A549 (cell line): Measurements from ENCODE around the gene FBXO28. TPM values are rescaled to one million over a fixed set of nuclear protein-coding genes. Genes with fewer than 3 reads are reported as not detected.
A peak's percentile ranks its signal among the peaks of the same experiment; 100 is the strongest.

Experiments
- ATAC-seq, 2 experiments: fragments of 200-7000 bp in 1 of 2; fragments of >200 bp in 1 of 2; cut with Nextera tagmentation in 1 of 2; cut with Tn5 transposase in 1 of 2; 3 replicates each; pipeline versions ENCODE4 v1.8.0 to v1.9.1; 2018 to 2020; ENCODE audit warnings: mild to moderate bottlenecking in 1 of 2, moderate library complexity in 1 of 2
- CTCF ChIA-PET: fragments of 300-600 bp; sonication (Branson Sonifier 250); formaldehyde crosslinking; extraction: SDS; loops from one replicate; lab custom pipeline; 2021; ENCODE audit warnings: antibody characterized with exemption, inconsistent platforms; lab: Yijun Ruan, JAX
- POLR2A ChIA-PET: fragments of 350-600 bp; formaldehyde crosslinking; extraction: SDS; loops from one replicate; lab custom pipeline; 2021; ENCODE audit warnings: antibody characterized with exemption, inconsistent platforms; lab: Yijun Ruan, JAX
- DNase-seq, 2 experiments: peaks; one replicate each; pipeline versions ENCODE4 v3.0.0 to v3.0.0-alpha.2; 2011 to 2016; ENCODE audit warnings: low read depth in 1 of 2, low spot score in 1 of 2
- FAIRE-seq: peaks from 2 replicates; lab custom pipeline; 2011; peaks lifted over from hg19 to GRCh38; lab: Jason Lieb, UNC
- H3K27ac ChIP-seq, 2 experiments: fragments of >200 bp; sonication (Bioruptor Twin); formaldehyde crosslinking; 3 replicates each; pipeline ENCODE4 v1.5.1; 2016 to 2017
- H3K4me1 ChIP-seq: fragments of >200 bp; sonication (Bioruptor Twin); formaldehyde crosslinking; 3 replicates; pipeline ENCODE4 v1.6.1; 2016
- H3K4me2 ChIP-seq: fragments of >200 bp; sonication (Bioruptor Twin); formaldehyde crosslinking; 3 replicates; pipeline ENCODE4 v1.6.1; 2016
- H3K4me3 ChIP-seq: fragments of >200 bp; sonication (Bioruptor Twin); formaldehyde crosslinking; 3 replicates; pipeline ENCODE4 v1.5.1; 2016
- H3K9me3 ChIP-seq: fragments of >200 bp; sonication (Bioruptor Twin); formaldehyde crosslinking; 3 replicates; pipeline ENCODE4 v1.6.1; 2016
- CEBPB ChIP-seq, 2 experiments: fragments of >200 bp in 1 of 2; sonication (Bioruptor Twin) in 1 of 2; formaldehyde crosslinking in 1 of 2; IDR thresholded peaks; 2 replicates each; pipeline ENCODE4 v1.6.1; 2012 to 2016
- CHD4 ChIP-seq: fragments of 200-600 bp; sonication (generic); IDR thresholded peaks from 2 replicates; pipeline ENCODE4 v1.6.1; 2016; ENCODE audit warnings: antibody characterized with exemption, mild to moderate bottlenecking, borderline replicate concordance
- EHMT2 ChIP-seq: fragments of 200-600 bp; sonication (generic); IDR thresholded peaks from 2 replicates; pipeline ENCODE4 v1.6.1; 2016; ENCODE audit warnings: antibody characterized with exemption, low read depth, mild to moderate bottlenecking, moderate library complexity
- FOSL2 ChIP-seq, 2 experiments: fragments of 450-650 bp in 1 of 2; fragments of >200 bp in 1 of 2; sonication (Bioruptor Twin) in 1 of 2; formaldehyde crosslinking; IDR thresholded peaks; 2 replicates each; pipeline versions ENCODE4 v1.5.0 to v1.6.1; 2016 to 2020; ENCODE audit warnings: mild to moderate bottlenecking in 1 of 2, moderate library complexity in 1 of 2
- FOXS1 ChIP-seq: fragments of 250-450 bp; sonication (Bioruptor Pico); IDR thresholded peaks from 2 replicates; pipeline ENCODE4 v1.5.0; 2020; ENCODE audit warnings: mild to moderate bottlenecking, moderate library complexity
- HEYL ChIP-seq: fragments of 250-450 bp; sonication (Bioruptor Pico); IDR thresholded peaks from 2 replicates; pipeline ENCODE4 v1.8.0; 2021; ENCODE audit warnings: mild to moderate bottlenecking, moderate library complexity
- MYC ChIP-seq: IDR thresholded peaks from 2 replicates; pipeline ENCODE4 v1.6.1; 2012; ENCODE audit warnings: mild to moderate bottlenecking, inconsistent platforms, low read length, improper control_type of control experiment, borderline replicate concordance
- NFE2L2 ChIP-seq: fragments of 150-350 bp; conservative IDR thresholded peaks from 2 replicates; pipeline ENCODE4 v1.6.1; 2014; ENCODE audit warnings: low read length
- POLR2A ChIP-seq: IDR thresholded peaks from 2 replicates; pipeline ENCODE4 v1.6.1; 2012; ENCODE audit warnings: mild to moderate bottlenecking, low read length
- RAD21 ChIP-seq, 2 experiments: fragments of >200 bp in 1 of 2; sonication (Bioruptor Twin) in 1 of 2; formaldehyde crosslinking in 1 of 2; IDR thresholded peaks in 1 of 2; conservative IDR thresholded peaks in 1 of 2; 2 replicates in 1 of 2; 3 replicates in 1 of 2; pipeline ENCODE4 v1.6.1; 2012 to 2018; ENCODE audit warnings: inconsistent platforms in 1 of 2
- RCOR1 ChIP-seq: fragments of 150-350 bp; IDR thresholded peaks from 2 replicates; pipeline ENCODE4 v1.6.1; 2014; ENCODE audit warnings: antibody characterized with exemption, low read length, low read depth
- RFX5 ChIP-seq: fragments of 450-650 bp; IDR thresholded peaks from 2 replicates; pipeline ENCODE4 v1.7.1; 2014; ENCODE audit warnings: antibody characterized with exemption, mild to moderate bottlenecking, moderate library complexity
- SMC3 ChIP-seq: fragments of >200 bp; sonication (Bioruptor Twin); formaldehyde crosslinking; IDR thresholded peaks from 3 replicates; pipeline ENCODE4 v1.6.1; 2018; ENCODE audit warnings: inconsistent platforms
- ZFP36 ChIP-seq: fragments of 450-650 bp; IDR thresholded peaks from 2 replicates; pipeline ENCODE4 v1.6.1; 2014; ENCODE audit warnings: borderline replicate concordance; ENCODE audit not compliant: partially characterized antibody
- ZSCAN20 ChIP-seq: fragments of 250-450 bp; sonication (Bioruptor Pico); IDR thresholded peaks from 2 replicates; pipeline ENCODE4 v1.8.0; 2022; ENCODE audit warnings: mild to moderate bottlenecking, moderate library complexity
- WGBS: methylation state at CpG from one replicate; pipeline ENCODE4 v1.1.6; 2017; ENCODE audit errors: missing lambda C conversion rate; 5-methylcytosine and 5-hydroxymethylcytosine counted together
- polyA plus RNA-seq, 4 experiments: library from polyadenylated mRNA; depleted of rRNA in 3 of 4; stranded (reverse); fragments of >200 nt; fragmentation: RNase III in 1 of 4; extraction: RNeasy Plus Mini Kit Qiagen cat#74134 plus additional on column Dnase treatment in 1 of 4; gene quantifications; 2 replicates in 3 of 4; 3 replicates in 1 of 4; pipeline ENCODE4 v1.2.3, GENCODE V29; 2011 to 2017
- TF ChIP-seq, protein P1 (sequence below): fragments of 200-600 bp; sonication (generic); IDR thresholded peaks from 2 replicates; pipeline ENCODE4 v1.6.1; 2016; ENCODE audit warnings: antibody characterized with exemption, mild to moderate bottlenecking, moderate library complexity
- TF ChIP-seq, protein P2 (sequence below): fragments of 250-450 bp; sonication (Bioruptor Pico); IDR thresholded peaks from 2 replicates; pipeline ENCODE4 v1.5.0; 2021; ENCODE audit warnings: mild to moderate bottlenecking, moderate library complexity, borderline replicate concordance

Gene FBXO28
- polyA plus RNA-seq, 2 of the 4 experiments (the other 2 are of a cell fraction): 19.1 to 31.5 TPM

DNA sequence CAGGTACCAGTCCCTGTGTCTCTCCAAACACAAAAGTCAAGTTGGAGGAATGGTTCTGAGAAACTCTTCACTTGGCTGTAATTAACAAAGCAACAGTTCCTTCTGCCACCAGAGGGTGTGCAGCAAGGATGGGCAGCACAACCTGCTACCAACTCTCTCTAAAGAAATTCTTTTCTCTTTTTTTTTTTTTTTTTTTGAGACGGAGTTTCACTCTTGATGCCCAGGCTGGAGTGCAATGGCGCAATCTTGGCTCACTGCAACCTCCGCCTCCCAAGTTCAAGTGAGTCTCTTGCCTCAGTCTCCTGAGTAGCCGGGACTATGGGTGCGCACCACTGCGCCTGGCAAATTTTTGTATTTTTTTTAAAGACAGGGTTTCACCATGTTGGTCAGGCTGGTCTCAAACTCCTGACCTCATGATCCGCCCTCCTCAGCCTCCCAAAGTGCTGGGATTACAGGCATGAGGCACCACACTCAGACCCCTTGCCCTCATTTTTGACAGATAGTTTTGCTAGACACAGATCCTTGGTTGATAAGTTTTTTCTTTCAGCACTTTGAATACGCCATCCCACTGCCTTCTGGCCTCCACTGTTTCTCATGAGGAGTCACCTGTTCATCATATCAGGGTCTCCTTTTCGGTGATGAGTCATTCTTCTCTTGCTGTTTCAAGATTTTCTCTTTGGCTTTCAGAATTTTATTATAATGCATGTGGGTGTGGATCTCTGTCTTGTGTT is 57.0 kb downstream of the FBXO28 start:
- FAIRE-seq (no peak), DNase-seq (peak; percentile 38 to 42), ATAC-seq (peak; percentile 63 to 75; a peak in 4 of 6 replicates)
- POLR2A ChIA-PET: interaction anchor here (0.7 kb wide), 1 partner anchor 159 kb away, joined by 8 read pairs; the partner anchor contains the start of gene NVL
- no peak overlapping the region for H3K27ac ChIP-seq
- no peaks in the 10 kb centered on the region for H3K9me3 ChIP-seq
- peak in 1 of 2 experiments; percentile 29; a peak in 2 of 5 replicates for TF ChIP-seq RAD21 (conservative IDR thresholded peaks at IDR 0.05 in 1 of 2, IDR thresholded peaks at IDR 0.05 in 1 of 2)
- no peak for TF ChIP-seq FOSL2 (IDR thresholded peaks at IDR 0.05)
- TF ChIP-seq FOSL2 (CRISPR knock-in tag; IDR thresholded peaks at IDR 0.05): peak; percentile 59; the same call in 1 of the 2 replicates
- TF ChIP-seq, protein P1, sequence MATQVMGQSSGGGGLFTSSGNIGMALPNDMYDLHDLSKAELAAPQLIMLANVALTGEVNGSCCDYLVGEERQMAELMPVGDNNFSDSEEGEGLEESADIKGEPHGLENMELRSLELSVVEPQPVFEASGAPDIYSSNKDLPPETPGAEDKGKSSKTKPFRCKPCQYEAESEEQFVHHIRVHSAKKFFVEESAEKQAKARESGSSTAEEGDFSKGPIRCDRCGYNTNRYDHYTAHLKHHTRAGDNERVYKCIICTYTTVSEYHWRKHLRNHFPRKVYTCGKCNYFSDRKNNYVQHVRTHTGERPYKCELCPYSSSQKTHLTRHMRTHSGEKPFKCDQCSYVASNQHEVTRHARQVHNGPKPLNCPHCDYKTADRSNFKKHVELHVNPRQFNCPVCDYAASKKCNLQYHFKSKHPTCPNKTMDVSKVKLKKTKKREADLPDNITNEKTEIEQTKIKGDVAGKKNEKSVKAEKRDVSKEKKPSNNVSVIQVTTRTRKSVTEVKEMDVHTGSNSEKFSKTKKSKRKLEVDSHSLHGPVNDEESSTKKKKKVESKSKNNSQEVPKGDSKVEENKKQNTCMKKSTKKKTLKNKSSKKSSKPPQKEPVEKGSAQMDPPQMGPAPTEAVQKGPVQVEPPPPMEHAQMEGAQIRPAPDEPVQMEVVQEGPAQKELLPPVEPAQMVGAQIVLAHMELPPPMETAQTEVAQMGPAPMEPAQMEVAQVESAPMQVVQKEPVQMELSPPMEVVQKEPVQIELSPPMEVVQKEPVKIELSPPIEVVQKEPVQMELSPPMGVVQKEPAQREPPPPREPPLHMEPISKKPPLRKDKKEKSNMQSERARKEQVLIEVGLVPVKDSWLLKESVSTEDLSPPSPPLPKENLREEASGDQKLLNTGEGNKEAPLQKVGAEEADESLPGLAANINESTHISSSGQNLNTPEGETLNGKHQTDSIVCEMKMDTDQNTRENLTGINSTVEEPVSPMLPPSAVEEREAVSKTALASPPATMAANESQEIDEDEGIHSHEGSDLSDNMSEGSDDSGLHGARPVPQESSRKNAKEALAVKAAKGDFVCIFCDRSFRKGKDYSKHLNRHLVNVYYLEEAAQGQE: no peak
- CTCF ChIA-PET: interaction anchor here (0.6 to 1.0 kb wide), 3 partner anchors 8 to 163 kb away, joined by 3 to 4 read pairs (median 3); no protein-coding TSS in a partner anchor
- no peak overlapping the region for H3K4me3 ChIP-seq
- H3K4me1 ChIP-seq: peaks cover 15% of the 10 kb centered on the region
- H3K4me2 ChIP-seq: no peak overlapping the region
- WGBS: 74% methylated on average over 9 of the region's 9 CpGs

DNA sequence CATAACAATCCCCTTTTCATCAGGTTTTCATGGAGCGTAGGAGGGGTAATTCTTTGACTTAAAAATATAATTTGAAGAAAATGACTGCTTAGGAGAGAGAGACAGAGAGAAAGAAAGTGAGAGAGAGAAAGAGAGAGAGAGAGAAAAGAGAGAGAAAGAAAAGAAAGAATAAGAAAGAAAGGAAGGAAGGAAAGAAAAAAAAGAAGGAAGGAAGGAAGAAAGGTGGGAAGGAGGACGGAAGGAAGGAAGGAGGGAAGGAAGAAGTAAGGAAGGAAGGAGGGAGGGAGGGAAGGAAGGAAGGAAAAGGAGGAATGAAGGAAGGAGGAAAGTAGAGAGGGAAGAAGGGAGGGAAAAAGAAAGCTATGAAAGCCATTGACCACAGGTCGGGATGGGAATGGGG is 58.3 kb downstream of the FBXO28 start:
- DNase-seq: no peak
- Histone ChIP-seq H3K27ac (no peak overlapping the region), H3K9me3 (no peaks in the 10 kb centered on the region), H3K4me3 (no peak overlapping the region), H3K4me2 (no peak overlapping the region), H3K4me1 (peaks cover 15% of the 10 kb centered on the region)
- ChIA-PET CTCF (interaction anchor here (0.5 to 1.1 kb wide), 3 partner anchors 57 to 751 kb away, joined by 3 read pairs; no protein-coding TSS in a partner anchor), POLR2A (interaction anchor here (1.2 kb wide), 1 partner anchor 10 kb away, joined by 3 read pairs; the partner anchor contains the start of gene DEGS1)
- no peak for ATAC-seq
- TF ChIP-seq MYC (no peak), EHMT2 (no peak), ZFP36 (no peak), RCOR1 (no peak), FOSL2 (IDR thresholded peaks at IDR 0.05) (no peak), FOSL2 (CRISPR knock-in tag; IDR thresholded peaks at IDR 0.05) (no peak), CHD4 (no peak), CEBPB (IDR thresholded peaks at IDR 0.05) (no peak), HEYL (CRISPR knock-in tag) (no peak), SMC3 (no peak), POLR2A (no peak), ZSCAN20 (CRISPR knock-in tag) (no peak), NFE2L2 (no peak), FOXS1 (CRISPR knock-in tag) (no peak), RFX5 (no peak)
- TF ChIP-seq, protein P2, sequence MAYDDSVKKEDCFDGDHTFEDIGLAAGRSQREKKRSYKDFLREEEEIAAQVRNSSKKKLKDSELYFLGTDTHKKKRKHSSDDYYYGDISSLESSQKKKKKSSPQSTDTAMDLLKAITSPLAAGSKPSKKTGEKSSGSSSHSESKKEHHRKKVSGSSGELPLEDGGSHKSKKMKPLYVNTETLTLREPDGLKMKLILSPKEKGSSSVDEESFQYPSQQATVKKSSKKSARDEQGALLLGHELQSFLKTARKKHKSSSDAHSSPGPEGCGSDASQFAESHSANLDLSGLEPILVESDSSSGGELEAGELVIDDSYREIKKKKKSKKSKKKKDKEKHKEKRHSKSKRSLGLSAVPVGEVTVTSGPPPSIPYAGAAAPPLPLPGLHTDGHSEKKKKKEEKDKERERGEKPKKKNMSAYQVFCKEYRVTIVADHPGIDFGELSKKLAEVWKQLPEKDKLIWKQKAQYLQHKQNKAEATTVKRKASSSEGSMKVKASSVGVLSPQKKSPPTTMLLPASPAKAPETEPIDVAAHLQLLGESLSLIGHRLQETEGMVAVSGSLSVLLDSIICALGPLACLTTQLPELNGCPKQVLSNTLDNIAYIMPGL (CRISPR knock-in tag): no peak
- WGBS: 78% methylated on average over 3 of the region's 3 CpGs
- FAIRE-seq: no peak
